OCI-LY7 (cell line): Measurements from ENCODE around the gene ARMC9. TPM values are rescaled to one million over a fixed set of nuclear protein-coding genes. Genes with fewer than 3 reads are reported as not detected.

Source experiments
- BruUV-seq: library from RNA; stranded (reverse); fragments of 400-500 nt; replicated peaks from 2 replicates; lab custom pipeline; 2021; lab: Mats Ljungman, UMichigan
- CTCF ChIA-PET: fragments of 300-600 bp; sonication (Branson Sonifier 250); formaldehyde crosslinking; loops from one replicate; lab custom pipeline; 2022; ENCODE audit warnings: antibody characterized with exemption; ENCODE audit not compliant: unreplicated experiment; lab: Charles Lee
- POLR2A ChIA-PET: fragments of 300-600 bp; sonication (Branson Sonifier 250); formaldehyde crosslinking; loops from one replicate; lab custom pipeline; 2022; ENCODE audit warnings: antibody characterized with exemption; lab: Charles Lee
- DNase-seq: peaks from one replicate; pipeline ENCODE4 v3.0.0-alpha.2; 2015; ENCODE audit warnings: low spot score
- H2AFZ ChIP-seq: fragments of 200-600 bp; sonication (generic), shearing (Covaris generic); 2 replicates; pipeline ENCODE4 v1.6.1; 2014; ENCODE audit warnings: mild to moderate bottlenecking, antibody characterized with exemption, low read length, moderate library complexity
- H3K27ac ChIP-seq: fragments of 200-600 bp; sonication (generic); 2 replicates; pipeline ENCODE4 v1.5.1; 2014; ENCODE audit warnings: mixed run types, low read depth, mild to moderate bottlenecking, moderate library complexity, low read length, inconsistent platforms; ENCODE audit not compliant: poor library complexity, severe bottlenecking
- H3K36me3 ChIP-seq: fragments of 200-600 bp; sonication (generic); 2 replicates; pipeline ENCODE4 v1.6.1; 2014; ENCODE audit warnings: mild to moderate bottlenecking, antibody characterized with exemption, low read length, moderate library complexity, mixed read lengths; ENCODE audit not compliant: insufficient read depth
- H3K4me1 ChIP-seq: fragments of 200-600 bp; sonication (generic); 2 replicates; pipeline ENCODE4 v1.5.1; 2014; ENCODE audit warnings: mild to moderate bottlenecking, low read length; ENCODE audit not compliant: insufficient read depth, poor library complexity, severe bottlenecking
- H3K4me2 ChIP-seq: fragments of 200-600 bp; sonication (generic); 2 replicates; pipeline ENCODE4 v1.6.1; 2014; ENCODE audit warnings: mild to moderate bottlenecking, low read length
- H3K4me3 ChIP-seq: fragments of 200-600 bp; sonication (generic); 2 replicates; pipeline ENCODE4 v1.5.1; 2014; ENCODE audit warnings: mild to moderate bottlenecking, low read depth, low read length; ENCODE audit not compliant: poor library complexity, severe bottlenecking
- H3K79me2 ChIP-seq: fragments of 200-600 bp; sonication (generic); 2 replicates; pipeline ENCODE4 v1.6.1; 2016; ENCODE audit warnings: low read depth, mild to moderate bottlenecking, low read length, moderate library complexity, mixed read lengths; ENCODE audit not compliant: insufficient read depth
- H3K9me2 ChIP-seq: fragments of 200-600 bp; sonication (generic); 2 replicates; pipeline ENCODE4 v1.6.1; 2016; ENCODE audit warnings: mild to moderate bottlenecking, low read length, mixed read lengths; ENCODE audit not compliant: insufficient read depth
- H3K9me3 ChIP-seq: fragments of 200-600 bp; sonication (generic); 2 replicates; pipeline ENCODE4 v1.6.1; 2014; ENCODE audit warnings: mild to moderate bottlenecking, mixed run types, low read length, mixed read lengths
- H4K20me1 ChIP-seq: fragments of 200-600 bp; sonication (generic); 2 replicates; pipeline ENCODE4 v1.6.1; 2014; ENCODE audit warnings: mild to moderate bottlenecking, antibody characterized with exemption, low read length, moderate library complexity, mixed read lengths; ENCODE audit not compliant: insufficient read depth
- EZH2phosphoT487 ChIP-seq: fragments of 200-600 bp; sonication (generic); IDR thresholded peaks from 2 replicates; pipeline ENCODE4 v1.6.1; 2018; ENCODE audit warnings: low read depth, borderline replicate concordance, mild to moderate bottlenecking, mixed run types, antibody characterized with exemption, low read length, moderate library complexity, mixed read lengths
- intact Hi-C: fragments of 100-400 bp; cut with micrococcal nuclease; formaldehyde crosslinking; loops from one replicate; pipeline ENCODE4 v1.10.0; 2022; ENCODE audit not compliant: unreplicated experiment
- total RNA-seq, 2 experiments: library from RNA; depleted of rRNA in 1 of 2; stranded (reverse); fragments of >200 nt in 1 of 2; shearing (Covaris generic) in 1 of 2; gene quantifications; 2 replicates each; pipeline ENCODE4 v1.2.3, GENCODE V29; 2014 to 2022
- TF ChIP-seq, protein P1 (sequence below): fragments of 200-600 bp; sonication (generic); conservative IDR thresholded peaks from 2 replicates; pipeline ENCODE4 v1.5.1; 2014; ENCODE audit warnings: mild to moderate bottlenecking, antibody characterized with exemption, low read length, moderate library complexity, mixed read lengths

The ARMC9 gene
- total RNA-seq, 2 experiments from 2014 or later: 6.6 to 12.2 TPM

DNA sequence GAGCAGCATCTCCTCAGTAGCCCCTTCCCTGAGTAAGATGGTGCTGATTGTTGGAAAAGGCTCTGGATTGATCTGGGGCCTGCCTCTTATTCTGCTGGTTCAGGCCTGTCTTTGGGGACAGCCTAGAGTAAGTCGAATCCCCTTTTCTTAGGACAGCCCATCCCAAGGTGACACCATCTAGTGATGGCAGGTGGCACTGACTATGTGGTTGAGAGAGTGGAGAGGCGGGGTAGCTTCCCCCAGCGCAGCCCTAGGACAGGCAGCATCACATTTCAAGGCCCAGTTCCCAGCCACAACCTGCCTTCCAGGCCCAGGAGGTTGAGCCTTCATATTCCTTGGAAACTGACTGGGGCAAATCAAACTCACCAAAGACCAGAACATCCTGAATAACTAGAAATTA, 128.0 kb downstream of the ARMC9 start:
- CTCF ChIA-PET: interaction anchor here (0.6 kb wide), 1 partner anchor 607 kb away, joined by 3 read pairs; no protein-coding TSS in a partner anchor
- no peak for TF ChIP-seq EZH2phosphoT487
- TF ChIP-seq, protein P1, sequence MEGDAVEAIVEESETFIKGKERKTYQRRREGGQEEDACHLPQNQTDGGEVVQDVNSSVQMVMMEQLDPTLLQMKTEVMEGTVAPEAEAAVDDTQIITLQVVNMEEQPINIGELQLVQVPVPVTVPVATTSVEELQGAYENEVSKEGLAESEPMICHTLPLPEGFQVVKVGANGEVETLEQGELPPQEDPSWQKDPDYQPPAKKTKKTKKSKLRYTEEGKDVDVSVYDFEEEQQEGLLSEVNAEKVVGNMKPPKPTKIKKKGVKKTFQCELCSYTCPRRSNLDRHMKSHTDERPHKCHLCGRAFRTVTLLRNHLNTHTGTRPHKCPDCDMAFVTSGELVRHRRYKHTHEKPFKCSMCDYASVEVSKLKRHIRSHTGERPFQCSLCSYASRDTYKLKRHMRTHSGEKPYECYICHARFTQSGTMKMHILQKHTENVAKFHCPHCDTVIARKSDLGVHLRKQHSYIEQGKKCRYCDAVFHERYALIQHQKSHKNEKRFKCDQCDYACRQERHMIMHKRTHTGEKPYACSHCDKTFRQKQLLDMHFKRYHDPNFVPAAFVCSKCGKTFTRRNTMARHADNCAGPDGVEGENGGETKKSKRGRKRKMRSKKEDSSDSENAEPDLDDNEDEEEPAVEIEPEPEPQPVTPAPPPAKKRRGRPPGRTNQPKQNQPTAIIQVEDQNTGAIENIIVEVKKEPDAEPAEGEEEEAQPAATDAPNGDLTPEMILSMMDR: no peak
- POLR2A ChIA-PET: interaction anchor here (0.5 to 1.9 kb wide), 2 partner anchors 10 to 955 kb away, joined by 5 to 6 read pairs; no protein-coding TSS in a partner anchor

DNA sequence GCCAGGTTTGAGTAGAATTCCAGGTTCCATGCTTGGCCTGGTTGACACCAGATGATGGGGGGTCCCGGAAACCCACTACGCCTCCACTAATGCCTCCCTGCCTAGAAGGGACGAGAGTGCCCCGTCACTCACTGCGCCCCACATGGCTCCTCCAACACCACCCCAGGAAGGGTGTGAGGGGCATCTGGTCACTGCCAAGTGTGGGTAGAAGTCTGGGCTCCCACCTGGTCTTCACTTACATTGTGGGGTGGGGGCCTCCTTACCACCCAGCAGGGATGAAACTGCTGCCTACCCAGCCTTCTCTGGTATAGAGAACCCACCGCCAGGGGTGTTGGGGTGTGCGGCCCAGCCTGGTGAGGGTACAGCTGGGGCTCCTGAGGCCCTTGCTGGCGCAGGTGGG, 131.9 kb downstream of the ARMC9 start:
- CTCF ChIA-PET: no interaction called here
- intact Hi-C loops: no loop called here

More for the DNA sequence above, 128.0 kb downstream of the ARMC9 start:
- no TSS peak for BruUV-seq
- intact Hi-C loops: no loop called here
- Histone ChIP-seq H3K79me2 (no peaks in the 10 kb centered on the region), H4K20me1 (no peaks in the 10 kb centered on the region), H3K27ac (no peak overlapping the region), H3K9me2 (no peaks in the 10 kb centered on the region), H3K4me3 (no peak overlapping the region), H3K36me3 (no peaks in the 10 kb centered on the region), H2AFZ (no peak overlapping the region), H3K4me1 (no peaks in the 10 kb centered on the region), H3K4me2 (no peak overlapping the region), H3K9me3 (no peaks in the 10 kb centered on the region)
- no peak for DNase-seq

DNA sequence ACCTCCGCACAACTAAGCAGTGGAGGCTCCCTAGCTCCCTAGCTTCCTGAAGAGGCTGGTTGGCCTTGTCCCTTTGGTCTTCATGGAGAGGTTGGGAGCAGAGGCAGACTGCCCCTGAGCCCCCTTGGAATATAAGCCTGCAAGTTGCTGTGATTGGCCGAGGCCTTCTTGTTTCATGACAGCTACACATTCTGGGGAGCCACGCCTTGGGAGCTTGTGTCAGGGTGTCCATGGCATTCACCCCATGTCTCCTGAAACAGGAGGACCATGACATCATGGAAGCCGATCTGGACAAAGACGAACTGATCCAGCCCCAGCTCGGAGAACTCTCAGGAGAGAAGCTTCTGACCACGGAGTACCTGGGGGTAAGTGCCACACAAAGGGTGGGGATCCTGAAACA, 133.1 kb downstream of the ARMC9 start:
- no TSS peak for BruUV-seq
- H3K9me3 ChIP-seq: no peaks in the 10 kb centered on the region
- H3K4me1 ChIP-seq: no peaks in the 10 kb centered on the region
- TF ChIP-seq EZH2phosphoT487: no peak
- TF ChIP-seq, protein P1: no peak
- H3K4me2 ChIP-seq: no peak overlapping the region
- no peak overlapping the region for H3K4me3 ChIP-seq
- ChIA-PET CTCF (no interaction called here), POLR2A (no interaction called here)
- H3K79me2 ChIP-seq: no peaks in the 10 kb centered on the region
- H2AFZ ChIP-seq: no peak overlapping the region
- H3K36me3 ChIP-seq: no peaks in the 10 kb centered on the region
- H4K20me1 ChIP-seq: no peaks in the 10 kb centered on the region
- intact Hi-C loops: no loop called here
- H3K9me2 ChIP-seq: no peaks in the 10 kb centered on the region
- no peak for DNase-seq
- no peak overlapping the region for H3K27ac ChIP-seq

More for the DNA sequence above, 131.9 kb downstream of the ARMC9 start:
- H3K36me3 ChIP-seq: no peaks in the 10 kb centered on the region
- H3K79me2 ChIP-seq: no peaks in the 10 kb centered on the region
- H3K4me3 ChIP-seq: no peak overlapping the region
- DNase-seq: no peak
- no peaks in the 10 kb centered on the region for H3K9me2 ChIP-seq
- no TSS peak for BruUV-seq
- H3K4me2 ChIP-seq: no peak overlapping the region
- no peak overlapping the region for H3K27ac ChIP-seq
- H2AFZ ChIP-seq: no peak overlapping the region
- POLR2A ChIA-PET: no interaction called here
- TF ChIP-seq EZH2phosphoT487: no peak
- TF ChIP-seq, protein P1: no peak
- no peaks in the 10 kb centered on the region for H4K20me1 ChIP-seq
- no peaks in the 10 kb centered on the region for H3K4me1 ChIP-seq
- no peaks in the 10 kb centered on the region for H3K9me3 ChIP-seq
